Measurements from ENCODE around the gene FES.

- no peak for TF ChIP-seq CTCF (IDR thresholded peaks at IDR 0.05)
- TF ChIP-seq POLR2A (IDR thresholded peaks at IDR 0.05): no peak
Observed at GRCh38 chr15:90895571-90896117, 11.3 kb downstream of the FES start.
